Keratinocyte (primary cell): ENCODE results near the gene DDR2.

Experiments used
- EZH2 ChIP-seq: IDR thresholded peaks from one replicate; pipeline ENCODE4 v1.6.1; 2012; ENCODE audit warnings: inconsistent platforms, mild to moderate bottlenecking, low read length, moderate library complexity
- TF ChIP-seq, protein P1 (sequence below), 3 experiments: IDR thresholded peaks in 1 of 3; conservative IDR thresholded peaks in 1 of 3; optimal IDR thresholded peaks in 1 of 3; 2 replicates in 2 of 3; 3 replicates in 1 of 3; pipeline versions ENCODE3 to v1.5.1; 2011; ENCODE audit warnings: low read length in 3 of 3, mild to moderate bottlenecking in 3 of 3, moderate library complexity in 2 of 3, control low read depth in 1 of 3, inconsistent platforms in 1 of 3; ENCODE audit not compliant: insufficient read depth in 2 of 3; ENCODE audit errors: extremely low read depth in 1 of 3

DNA sequence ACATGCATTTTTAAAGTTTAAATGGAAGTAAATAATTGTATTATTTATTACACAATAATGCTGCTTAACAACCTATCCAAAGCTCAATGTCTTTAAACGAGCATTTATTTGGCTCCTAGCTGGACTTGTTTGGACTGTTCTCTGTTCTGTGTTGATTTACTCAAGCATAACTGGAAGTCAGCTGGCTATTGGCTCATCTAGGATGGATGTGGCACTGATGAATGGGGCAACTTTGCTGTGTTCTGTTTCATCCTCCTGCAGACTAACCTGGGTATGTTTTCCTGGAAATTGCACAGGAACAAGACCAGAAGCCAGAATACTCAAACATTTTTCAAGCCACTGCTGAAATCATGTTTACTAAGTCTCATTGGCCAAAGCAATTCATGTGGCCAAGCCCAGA, 87.4 kb downstream of the DDR2 start:
- TF ChIP-seq, protein P1, sequence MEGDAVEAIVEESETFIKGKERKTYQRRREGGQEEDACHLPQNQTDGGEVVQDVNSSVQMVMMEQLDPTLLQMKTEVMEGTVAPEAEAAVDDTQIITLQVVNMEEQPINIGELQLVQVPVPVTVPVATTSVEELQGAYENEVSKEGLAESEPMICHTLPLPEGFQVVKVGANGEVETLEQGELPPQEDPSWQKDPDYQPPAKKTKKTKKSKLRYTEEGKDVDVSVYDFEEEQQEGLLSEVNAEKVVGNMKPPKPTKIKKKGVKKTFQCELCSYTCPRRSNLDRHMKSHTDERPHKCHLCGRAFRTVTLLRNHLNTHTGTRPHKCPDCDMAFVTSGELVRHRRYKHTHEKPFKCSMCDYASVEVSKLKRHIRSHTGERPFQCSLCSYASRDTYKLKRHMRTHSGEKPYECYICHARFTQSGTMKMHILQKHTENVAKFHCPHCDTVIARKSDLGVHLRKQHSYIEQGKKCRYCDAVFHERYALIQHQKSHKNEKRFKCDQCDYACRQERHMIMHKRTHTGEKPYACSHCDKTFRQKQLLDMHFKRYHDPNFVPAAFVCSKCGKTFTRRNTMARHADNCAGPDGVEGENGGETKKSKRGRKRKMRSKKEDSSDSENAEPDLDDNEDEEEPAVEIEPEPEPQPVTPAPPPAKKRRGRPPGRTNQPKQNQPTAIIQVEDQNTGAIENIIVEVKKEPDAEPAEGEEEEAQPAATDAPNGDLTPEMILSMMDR (optimal IDR thresholded peaks at IDR 0.05 in 1 of 3, IDR thresholded peaks at IDR 0.05 in 1 of 3, conservative IDR thresholded peaks at IDR 0.05 in 1 of 3; ENCODE audit: extremely low read depth in 1 of 3, insufficient read depth in 2 of 3, low read length in 3 of 3): no peak
- TF ChIP-seq EZH2: no peak
